Fibroblast of mammary gland (primary cell): ENCODE results near the gene MAGI3.

Source experiments
- DNase-seq: peaks from one replicate; pipeline ENCODE4 v3.0.0-alpha.2; 2010; ENCODE audit warnings: low read depth
- H3K4me3 ChIP-seq: 2 replicates; pipeline ENCODE4 v1.5.1; 2011; ENCODE audit warnings: low read depth, mild to moderate bottlenecking, low read length, moderate library complexity; ENCODE audit not compliant: control insufficient read depth
- CTCF ChIP-seq: conservative IDR thresholded peaks from 2 replicates; pipeline ENCODE4 v1.5.1; 2011; ENCODE audit warnings: low read depth, low read length, inconsistent platforms; ENCODE audit not compliant: control insufficient read depth, insufficient read depth

The MAGI3 gene

DNA sequence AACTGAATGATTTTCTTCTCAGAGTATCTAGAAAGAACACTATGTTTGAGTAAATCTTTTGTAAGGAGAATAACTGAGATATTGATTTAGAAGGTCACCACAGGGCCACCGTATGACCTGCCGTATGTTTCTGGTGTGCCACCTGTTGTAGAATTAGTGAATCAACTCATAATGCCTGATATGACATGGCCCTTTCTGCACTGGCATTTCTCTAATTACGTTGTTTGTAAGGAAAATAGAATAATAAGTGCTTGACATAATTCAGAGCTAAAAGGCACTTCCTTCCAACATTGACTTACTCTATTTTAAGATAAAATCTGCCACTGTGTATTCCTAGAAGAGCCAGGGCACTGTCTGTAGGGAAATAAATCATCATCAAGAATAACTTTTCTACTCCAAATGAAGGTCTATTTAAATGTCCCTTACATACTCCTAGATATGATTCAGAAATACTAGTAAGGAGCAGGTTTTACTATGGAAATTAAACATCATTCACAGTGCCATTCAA lies 267.3 kb downstream of the MAGI3 start:
- TF ChIP-seq CTCF = no peak
- H3K4me3 ChIP-seq = no peak overlapping the region
- no peak for DNase-seq

GRCh38 chr1:113659035-113659434 lies 268.7 kb downstream of the MAGI3 start:
- no peak overlapping the region for H3K4me3 ChIP-seq
- no peak for DNase-seq
- no peak for TF ChIP-seq CTCF

DNA sequence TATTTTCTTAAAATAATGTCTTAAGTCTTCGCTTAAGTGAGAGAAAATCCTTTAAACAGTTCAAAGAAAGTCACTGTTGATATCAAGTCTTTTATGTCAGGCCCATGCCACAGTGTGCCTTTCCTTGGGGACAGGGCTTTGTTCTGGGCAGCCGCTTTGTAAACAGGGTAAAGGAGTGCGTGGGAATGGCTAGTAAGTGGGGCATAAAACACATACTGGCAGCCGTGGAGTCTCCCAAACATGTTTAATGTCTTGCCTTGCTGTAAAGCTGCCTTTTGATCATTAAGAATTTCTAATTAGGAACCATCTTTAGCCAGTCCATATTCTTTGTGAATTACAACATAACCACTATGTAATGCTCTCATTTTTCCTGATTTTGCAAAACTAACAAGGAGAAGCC lies 269.2 kb downstream of the MAGI3 start:
- H3K4me3 ChIP-seq = no peak overlapping the region
- no peak for DNase-seq
- no peak for TF ChIP-seq CTCF

DNA sequence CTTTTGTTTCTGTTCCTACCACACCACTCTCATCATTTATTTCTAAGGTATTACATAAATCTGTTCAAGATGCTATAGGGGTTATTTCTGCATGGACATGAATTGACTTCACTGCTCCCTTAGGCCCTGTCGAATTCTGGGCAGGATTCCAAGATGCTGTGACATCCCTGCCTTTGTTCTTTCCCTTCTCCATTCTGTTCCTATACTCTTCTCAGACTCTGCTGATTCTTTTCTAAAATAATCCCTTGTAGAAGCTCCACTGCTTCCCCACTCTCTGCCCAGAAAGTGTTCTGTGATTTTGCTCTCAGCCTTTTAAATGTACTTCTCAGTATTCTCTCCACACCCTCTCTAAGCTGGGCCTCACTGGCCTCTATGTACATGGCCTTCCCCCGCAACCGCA lies 269.8 kb downstream of the MAGI3 start:
- no peak for DNase-seq
- TF ChIP-seq CTCF = no peak
- no peak overlapping the region for H3K4me3 ChIP-seq

DNA sequence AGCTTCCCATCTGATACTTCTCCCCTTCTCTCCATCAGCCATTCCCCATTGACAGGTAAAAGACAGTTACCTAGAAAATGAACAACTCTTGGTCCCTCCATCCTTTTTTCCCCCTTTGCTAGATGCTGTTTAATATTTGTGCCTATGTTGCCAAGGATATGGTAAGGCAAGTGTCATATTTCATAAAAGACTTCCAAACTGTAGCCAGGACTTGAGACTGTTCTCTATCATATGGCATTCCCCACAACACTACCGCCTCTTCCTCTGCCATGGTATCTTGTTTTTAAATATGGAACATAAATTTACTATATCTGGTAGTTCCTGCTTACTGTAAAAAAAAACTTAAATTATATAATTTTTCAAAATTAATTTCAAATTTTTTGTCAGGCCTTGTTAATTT lies 271.8 kb downstream of the MAGI3 start:
- TF ChIP-seq CTCF = no peak
- no peak overlapping the region for H3K4me3 ChIP-seq
- DNase-seq = no peak

DNA sequence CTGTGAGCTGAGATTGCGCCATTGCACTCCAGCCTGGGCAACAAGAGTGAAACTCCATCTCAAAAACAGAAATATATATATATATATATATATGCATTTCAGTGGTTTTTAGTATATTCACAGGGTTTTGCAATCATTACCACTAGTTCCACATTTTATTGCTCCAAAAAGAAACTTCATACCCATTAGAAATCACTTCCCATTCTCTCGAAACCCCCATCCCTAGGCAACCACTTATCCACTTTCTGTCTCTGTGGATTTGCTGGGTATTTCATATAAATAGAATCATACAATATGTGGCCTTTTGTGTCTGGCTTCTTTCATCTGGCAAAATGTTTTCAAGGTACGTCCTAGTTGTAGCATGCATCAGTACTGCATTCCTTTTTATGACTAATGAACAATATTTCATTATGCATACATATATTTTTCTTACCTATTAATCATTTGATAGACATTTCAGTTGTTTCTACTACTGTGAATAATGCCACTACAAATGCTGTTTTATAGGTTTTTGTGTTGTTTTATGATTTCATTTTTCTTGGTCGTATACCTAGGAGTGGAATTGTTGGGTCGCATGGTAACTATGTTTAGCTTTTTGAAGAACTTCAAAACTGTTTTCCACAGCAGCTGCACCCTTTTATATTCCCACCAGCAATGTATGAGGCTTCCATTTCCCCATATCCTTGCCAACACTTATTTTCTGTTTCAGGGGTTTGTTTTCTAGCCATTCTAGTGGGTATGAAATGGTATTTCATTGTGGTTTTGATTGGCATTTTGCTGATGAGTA lies 273.0 kb downstream of the MAGI3 start:
- peak; percentile 17 for DNase-seq
- H3K4me3 ChIP-seq = no peak overlapping the region
- TF ChIP-seq CTCF = no peak
